Loucy (cell line): ENCODE results near the gene DOK1.
A peak's percentile ranks its signal among the peaks of the same experiment; 100 is the strongest.

Experiments used
- H2AFZ ChIP-seq: fragments of 200-600 bp; sonication (generic); 2 replicates; pipeline ENCODE4 v1.6.0; 2016; ENCODE audit warnings: antibody characterized with exemption, mild to moderate bottlenecking, low read length, moderate library complexity
- H3F3A ChIP-seq: fragments of 200-600 bp; 2 replicates; pipeline ENCODE4 v1.6.0; 2016; ENCODE audit warnings: antibody characterized with exemption, low read depth, mild to moderate bottlenecking
- H3K27me3 ChIP-seq: fragments of 200-600 bp; sonication (generic); 2 replicates; pipeline ENCODE4 v1.6.1; 2014; ENCODE audit warnings: low read length, mild to moderate bottlenecking; ENCODE audit not compliant: insufficient read depth, poor library complexity, severe bottlenecking
- H3K36me3 ChIP-seq: fragments of 200-600 bp; sonication (generic); 2 replicates; pipeline ENCODE4 v1.6.1; 2016; ENCODE audit warnings: low read length; ENCODE audit not compliant: insufficient read depth
- H3K4me1 ChIP-seq: fragments of 200-600 bp; sonication (generic); 2 replicates; pipeline ENCODE4 v1.5.1; 2014; ENCODE audit warnings: low read length, mild to moderate bottlenecking; ENCODE audit not compliant: insufficient read depth, poor library complexity, severe bottlenecking
- H3K4me2 ChIP-seq: fragments of 200-600 bp; sonication (generic); 2 replicates; pipeline ENCODE4 v1.6.0; 2014; ENCODE audit warnings: antibody characterized with exemption, low read length, low read depth, mild to moderate bottlenecking; ENCODE audit not compliant: poor library complexity, severe bottlenecking
- H3K4me3 ChIP-seq: fragments of 200-600 bp; sonication (generic); 2 replicates; pipeline ENCODE4 v1.5.1; 2014; ENCODE audit warnings: low read length, mild to moderate bottlenecking, mixed read lengths; ENCODE audit not compliant: poor library complexity, severe bottlenecking
- H3K79me2 ChIP-seq: fragments of 200-600 bp; sonication (generic); 2 replicates; pipeline ENCODE4 v1.6.1; 2014; ENCODE audit warnings: low read length; ENCODE audit not compliant: insufficient read depth
- H3K9ac ChIP-seq: fragments of 200-600 bp; sonication (generic); 2 replicates; pipeline ENCODE4 v1.6.0; 2014; ENCODE audit warnings: mild to moderate bottlenecking, low read depth, low read length, moderate library complexity; ENCODE audit not compliant: poor library complexity, severe bottlenecking
- H3K9me2 ChIP-seq: fragments of 200-600 bp; sonication (generic); replicated peaks from 2 replicates; pipeline ENCODE4 v1.6.1; 2016; ENCODE audit warnings: low read depth, low read length, mixed read lengths
- H3K9me3 ChIP-seq: fragments of 200-600 bp; sonication (generic); 2 replicates; pipeline ENCODE4 v1.6.1; 2014; ENCODE audit warnings: mild to moderate bottlenecking, antibody characterized with exemption, low read length, low read depth; ENCODE audit not compliant: insufficient read depth
- H4K20me1 ChIP-seq: fragments of 200-600 bp; sonication (generic); 2 replicates; pipeline ENCODE4 v1.6.0; 2014; ENCODE audit warnings: antibody characterized with exemption, low read length, mild to moderate bottlenecking; ENCODE audit not compliant: insufficient read depth, poor library complexity, severe bottlenecking
- EZH2phosphoT487 ChIP-seq: fragments of 200-600 bp; IDR thresholded peaks from 2 replicates; pipeline ENCODE4 v1.6.1; 2018; ENCODE audit warnings: antibody characterized with exemption, mild to moderate bottlenecking, moderate library complexity, borderline replicate concordance
- TF ChIP-seq, protein P1 (sequence below): fragments of 200-600 bp; sonication (generic); conservative IDR thresholded peaks from 2 replicates; pipeline ENCODE4 v1.5.1; 2014; ENCODE audit warnings: mild to moderate bottlenecking, antibody characterized with exemption, low read length

Gene DOK1

DNA sequence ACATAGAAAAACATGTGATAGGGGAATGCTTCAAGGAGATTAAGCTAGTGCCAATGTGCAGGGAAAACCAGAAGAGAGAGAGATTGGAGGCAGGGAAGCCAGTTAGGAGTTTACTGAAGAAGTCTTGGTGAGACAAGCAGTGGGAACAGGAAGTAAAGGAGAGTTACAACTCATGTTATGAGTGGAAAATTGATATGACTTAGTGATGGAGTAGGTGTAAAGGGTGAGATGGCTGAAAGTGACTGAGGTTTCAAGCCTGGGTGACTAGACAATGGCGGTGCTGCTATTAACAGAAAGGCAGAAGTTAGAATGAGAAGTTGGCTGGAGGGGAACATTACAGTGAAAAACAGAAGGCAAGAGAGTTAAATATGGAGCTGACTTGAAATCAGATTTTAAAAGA lies 16.5 kb downstream of the DOK1 start:
- Histone ChIP-seq H3K79me2 (no peaks in the 10 kb centered on the region), H3K27me3 (no peaks in the 10 kb centered on the region), H3K9ac (no peak overlapping the region), H3F3A (peaks cover 7% of the 10 kb centered on the region; the same call in 1 of the 2 replicates), H4K20me1 (no peaks in the 10 kb centered on the region), H3K4me2 (no peak overlapping the region), H3K9me3 (no peaks in the 10 kb centered on the region), H3K36me3 (no peaks in the 10 kb centered on the region), H3K9me2 (no peaks in the 10 kb centered on the region), H3K4me3 (no peak overlapping the region), H3K4me1 (peaks cover 20% of the 10 kb centered on the region), H2AFZ (0 out of 2 replicates have a peak overlapping the region, but pooled peaks have one; percentile 11)
- no peak for TF ChIP-seq EZH2phosphoT487
- TF ChIP-seq, protein P1, sequence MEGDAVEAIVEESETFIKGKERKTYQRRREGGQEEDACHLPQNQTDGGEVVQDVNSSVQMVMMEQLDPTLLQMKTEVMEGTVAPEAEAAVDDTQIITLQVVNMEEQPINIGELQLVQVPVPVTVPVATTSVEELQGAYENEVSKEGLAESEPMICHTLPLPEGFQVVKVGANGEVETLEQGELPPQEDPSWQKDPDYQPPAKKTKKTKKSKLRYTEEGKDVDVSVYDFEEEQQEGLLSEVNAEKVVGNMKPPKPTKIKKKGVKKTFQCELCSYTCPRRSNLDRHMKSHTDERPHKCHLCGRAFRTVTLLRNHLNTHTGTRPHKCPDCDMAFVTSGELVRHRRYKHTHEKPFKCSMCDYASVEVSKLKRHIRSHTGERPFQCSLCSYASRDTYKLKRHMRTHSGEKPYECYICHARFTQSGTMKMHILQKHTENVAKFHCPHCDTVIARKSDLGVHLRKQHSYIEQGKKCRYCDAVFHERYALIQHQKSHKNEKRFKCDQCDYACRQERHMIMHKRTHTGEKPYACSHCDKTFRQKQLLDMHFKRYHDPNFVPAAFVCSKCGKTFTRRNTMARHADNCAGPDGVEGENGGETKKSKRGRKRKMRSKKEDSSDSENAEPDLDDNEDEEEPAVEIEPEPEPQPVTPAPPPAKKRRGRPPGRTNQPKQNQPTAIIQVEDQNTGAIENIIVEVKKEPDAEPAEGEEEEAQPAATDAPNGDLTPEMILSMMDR, result no peak

DNA sequence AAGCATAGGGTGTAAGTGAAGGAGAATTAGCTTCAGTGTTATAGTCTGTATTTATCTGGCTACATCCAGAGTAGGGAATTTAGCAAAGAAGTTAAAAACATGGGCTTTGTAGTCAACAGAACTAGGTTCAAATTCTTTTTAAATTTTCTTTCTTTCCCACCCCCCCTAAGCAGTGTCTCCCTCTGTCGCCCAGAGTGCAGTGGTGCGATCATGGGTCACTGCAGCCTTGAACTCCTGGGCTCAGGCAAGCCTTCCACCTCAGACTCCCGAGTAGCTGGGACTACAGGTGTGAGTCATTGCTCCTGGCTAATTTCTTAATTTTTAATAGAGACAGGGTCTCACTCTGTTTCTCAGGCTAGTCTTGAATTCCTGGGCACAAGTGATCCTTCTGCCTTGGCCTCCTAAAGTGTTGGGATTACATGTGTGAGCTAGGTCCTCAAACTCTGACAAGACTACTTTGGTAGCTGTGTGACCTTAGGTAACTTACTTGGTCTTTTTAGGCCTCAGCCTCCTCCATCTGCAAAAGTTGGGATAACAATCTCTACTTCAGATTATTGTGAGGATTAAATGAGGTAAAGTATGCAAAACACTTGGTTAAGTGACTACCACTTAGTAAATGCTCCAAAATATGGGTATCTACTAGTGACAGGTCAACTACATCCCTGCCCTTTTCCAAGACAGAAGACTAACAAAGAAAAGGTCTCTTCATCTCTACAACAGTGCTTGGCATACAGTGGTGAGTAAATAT lies 17.8 kb downstream of the DOK1 start:
- Histone ChIP-seq H3K36me3 (no peaks in the 10 kb centered on the region), H3K9me3 (no peaks in the 10 kb centered on the region), H3K9me2 (no peaks in the 10 kb centered on the region), H3K4me3 (no peak overlapping the region), H3K27me3 (no peaks in the 10 kb centered on the region), H3K4me1 (peaks cover 29% of the 10 kb centered on the region), H3F3A (peaks cover 7% of the 10 kb centered on the region; the same call in 1 of the 2 replicates), H2AFZ (no peak overlapping the region), H4K20me1 (no peaks in the 10 kb centered on the region), H3K4me2 (no peak overlapping the region), H3K79me2 (no peaks in the 10 kb centered on the region), H3K9ac (no peak overlapping the region)
- TF ChIP-seq EZH2phosphoT487, result no peak
- TF ChIP-seq, protein P1, result no peak

DNA sequence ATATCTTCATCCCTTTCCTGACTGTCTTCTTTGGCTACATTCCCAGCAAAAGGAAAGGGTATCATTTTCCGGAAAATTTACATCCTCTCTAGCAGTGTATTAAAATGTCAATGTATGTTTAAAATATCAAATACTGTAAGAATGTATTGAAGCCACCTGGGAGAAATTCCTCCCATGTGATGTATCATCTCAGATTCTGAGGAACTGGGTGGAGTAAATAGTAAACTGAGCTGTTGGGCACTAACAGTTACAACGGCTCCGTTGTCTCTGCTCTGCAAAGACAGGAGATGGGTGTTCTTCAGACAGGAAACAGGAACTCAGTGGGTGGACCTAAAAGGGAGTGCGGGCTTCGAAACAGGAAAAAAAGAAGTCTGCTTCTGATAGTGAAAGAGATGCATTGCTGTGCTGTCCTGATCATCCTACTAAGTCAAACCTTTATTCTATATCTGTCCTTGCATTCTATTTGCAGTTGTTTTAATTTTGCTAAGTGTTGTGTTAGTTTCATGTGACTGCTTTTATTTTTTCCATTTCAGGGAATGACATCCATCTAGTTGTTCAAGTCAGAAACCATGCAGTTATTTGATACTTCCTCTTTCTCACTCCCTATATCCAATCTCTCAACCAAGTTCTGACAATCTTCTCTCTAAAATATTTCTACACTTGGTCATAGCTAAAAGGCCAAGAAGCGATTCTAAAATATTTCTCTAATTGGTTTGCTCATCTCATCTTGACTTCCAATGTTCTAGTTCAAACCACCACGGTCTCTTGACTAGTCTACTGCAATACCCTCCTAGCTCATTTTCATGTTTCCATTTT lies 19.4 kb downstream of the DOK1 start:
- peaks cover 32% of the 10 kb centered on the region for H3K4me1 ChIP-seq
- H3K9me3 ChIP-seq, result no peaks in the 10 kb centered on the region
- no peak for TF ChIP-seq EZH2phosphoT487
- TF ChIP-seq, protein P1, result no peak
- H3K36me3 ChIP-seq, result no peaks in the 10 kb centered on the region
- no peaks in the 10 kb centered on the region for H3K79me2 ChIP-seq
- no peaks in the 10 kb centered on the region for H3K27me3 ChIP-seq
- no peaks in the 10 kb centered on the region for H3K9me2 ChIP-seq
- H2AFZ ChIP-seq, result peak overlapping the region; percentile 53
- peak overlapping the region; percentile 61 for H3K9ac ChIP-seq
- peaks cover 7% of the 10 kb centered on the region; the same call in 1 of the 2 replicates for H3F3A ChIP-seq
- peak overlapping the region; percentile 75 for H3K4me2 ChIP-seq
- peak overlapping the region; percentile 68 for H3K4me3 ChIP-seq
- H4K20me1 ChIP-seq, result no peaks in the 10 kb centered on the region
